Testis (tissue), 3 donors: ENCODE results near the gene WFDC5. TPM values are rescaled to one million over a fixed set of nuclear protein-coding genes. Genes with fewer than 3 reads are reported as not detected.

ENCODE experiments used
- DNase-seq: peaks from one replicate; pipeline ENCODE4 v3.0.0-alpha.2; 2019
- H3K27ac ChIP-seq, 2 donors: fragments of 200-600 bp; sonication (generic); one replicate each; pipeline ENCODE4 v1.5.1; 2019
- H3K27me3 ChIP-seq: fragments of 200-600 bp; sonication (generic); one replicate; pipeline ENCODE4 v1.5.1; 2019
- H3K36me3 ChIP-seq: fragments of 200-600 bp; sonication (generic); one replicate; pipeline ENCODE4 v1.5.1; 2017; ENCODE audit warnings: low read depth; ENCODE audit errors: missing control alignments
- H3K4me1 ChIP-seq: fragments of 200-600 bp; sonication (generic); one replicate; pipeline ENCODE4 v1.5.1; 2019
- H3K4me3 ChIP-seq, 2 donors: fragments of 200-600 bp; sonication (generic); one replicate each; pipeline ENCODE4 v1.5.1; 2017 to 2019
- H3K9me3 ChIP-seq: fragments of 200-600 bp; sonication (generic); one replicate; pipeline ENCODE4 v1.5.1; 2017
- CTCF ChIP-seq, 3 experiments: fragments of 450-650 bp in 2 of 3; fragments of 200-600 bp in 1 of 3; sonication (generic) in 1 of 3; IDR thresholded peaks; one replicate each; pipeline ENCODE4 v1.5.1; 2016 to 2019; ENCODE audit warnings: antibody characterized with exemption in 3 of 3, mild to moderate bottlenecking in 2 of 3, moderate library complexity in 1 of 3
- POLR2A ChIP-seq: fragments of 450-650 bp; IDR thresholded peaks from one replicate; pipeline ENCODE4 v1.6.1; 2017; ENCODE audit warnings: antibody characterized with exemption, mild to moderate bottlenecking, moderate library complexity
- WGBS, 2 donors: methylation state at CpG; one replicate each; pipeline ENCODE4 v1.1.5; 2018; 5-methylcytosine and 5-hydroxymethylcytosine counted together
- intact Hi-C: fragments of 100-400 bp; cut with DNase I; formaldehyde crosslinking; loops from one replicate; pipeline ENCODE4 v1.15.1; 2023; ENCODE audit warnings: low total_unique reads
- polyA plus RNA-seq: library from polyadenylated mRNA; stranded (reverse); fragments of 350-450 nt; fragmentation: Illumina TruSeq; extraction: RNeasy Lipid Tissue Mini Kit (QIAGEN cat#74804); gene quantifications from one replicate; pipeline ENCODE4 v1.2.3, GENCODE V29; 2014; ENCODE audit warnings: low read depth, low replicate concordance; ENCODE audit not compliant: insufficient read depth
- total RNA-seq, 2 donors: library from RNA; depleted of rRNA; stranded (reverse); fragments of >200 nt; gene quantifications; one replicate each; pipeline ENCODE4 v1.2.3, GENCODE V29; 2016

Gene WFDC5
- total and polyA plus RNA-seq, 3 donors from 2014 or later = 0.87 to 2.1 (median 1.4) TPM

GRCh38 chr20:45124365-45124764 lies 9.4 kb upstream of the WFDC5 start, which contains the start of gene WFDC12:
Gene WFDC12 (minus strand): TSS chr20:45124465. CDS start chr20:45124447, 18 bp downstream.
- no peak within 1 kb of the TSS for H3K27ac ChIP-seq
- H3K27me3 ChIP-seq = no peaks in the 10 kb centered on the region
- TF ChIP-seq POLR2A = no peak
- TF ChIP-seq CTCF (IDR thresholded peaks at IDR 0.05) = no peak
- WGBS, 2 donors = 82 to 89% methylated on average over 5 to 6 of the region's 6 CpGs
- DNase-seq = no peak
- H3K4me3 ChIP-seq = no peak within 1 kb of the TSS
- intact Hi-C loops = no loop called here
- no peaks in the 10 kb centered on the region for H3K36me3 ChIP-seq
- no peaks in the 10 kb centered on the region for H3K4me1 ChIP-seq
- no peaks in the 10 kb centered on the region for H3K9me3 ChIP-seq

DNA sequence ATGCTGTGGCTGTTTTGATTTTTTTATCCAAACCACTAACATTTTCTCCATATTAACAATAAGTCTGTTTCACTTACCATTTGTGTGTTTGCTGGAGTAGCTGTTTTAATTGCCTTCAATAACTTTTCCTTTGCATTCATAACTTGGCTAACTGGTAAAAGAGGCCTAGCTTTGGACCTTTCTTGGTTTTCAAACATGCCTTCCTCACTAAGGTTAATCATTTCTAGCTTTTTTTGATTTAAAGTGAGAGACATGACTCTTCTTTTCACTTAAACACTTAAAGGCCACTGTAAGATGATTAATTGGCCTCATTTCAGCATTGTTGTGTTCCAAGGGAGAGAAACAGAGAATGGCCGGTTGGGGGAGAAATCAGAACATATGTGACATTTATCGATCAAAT lies 6.4 kb upstream of the WFDC5 start:
- Histone ChIP-seq H3K9me3 (no peaks in the 10 kb centered on the region), H3K4me3 (no peak overlapping the region), H3K36me3 (no peaks in the 10 kb centered on the region), H3K27me3 (no peaks in the 10 kb centered on the region), H3K27ac (no peak overlapping the region), H3K4me1 (no peaks in the 10 kb centered on the region)
- no peak for DNase-seq
- TF ChIP-seq POLR2A (no peak), CTCF (IDR thresholded peaks at IDR 0.05) (no peak)
- intact Hi-C loops = no loop called here
- WGBS, 2 donors = 88 to 94% methylated on average over 2 of the region's 2 CpGs

- no peaks in the 10 kb centered on the region for H3K4me1 ChIP-seq
- intact Hi-C loops = no loop called here
- no peak overlapping the region for H3K4me3 ChIP-seq
- H3K9me3 ChIP-seq = no peaks in the 10 kb centered on the region
- no peaks in the 10 kb centered on the region for H3K27me3 ChIP-seq
- 82 to 84% methylated on average over 2 of the region's 2 CpGs for WGBS, 2 donors
- no peak for DNase-seq
- no peaks in the 10 kb centered on the region for H3K36me3 ChIP-seq
- no peak for TF ChIP-seq POLR2A
- no peak for TF ChIP-seq CTCF (IDR thresholded peaks at IDR 0.05)
- H3K27ac ChIP-seq = no peak overlapping the region
Observed at GRCh38 chr20:45119556-45120266, 4.7 kb upstream of the WFDC5 start.

GRCh38 chr20:45118028-45118427 lies 3.1 kb upstream of the WFDC5 start:
- H3K36me3 ChIP-seq = no peaks in the 10 kb centered on the region
- intact Hi-C loops = no loop called here
- 86 to 93% methylated on average over 2 of the region's 2 CpGs for WGBS, 2 donors

More at GRCh38 chr20:45118028-45118427, 3.1 kb upstream of the WFDC5 start:
- DNase-seq = no peak
- H3K4me1 ChIP-seq = no peaks in the 10 kb centered on the region
- no peak overlapping the region for H3K4me3 ChIP-seq
- H3K27me3 ChIP-seq = no peaks in the 10 kb centered on the region
- H3K27ac ChIP-seq = no peak overlapping the region
- TF ChIP-seq CTCF (IDR thresholded peaks at IDR 0.05) (no peak), POLR2A (no peak)
- no peaks in the 10 kb centered on the region for H3K9me3 ChIP-seq
